H1 (cell line): ENCODE results near the gene UBIAD1. TPM values are rescaled to one million over a fixed set of nuclear protein-coding genes. Genes with fewer than 3 reads are reported as not detected.

ENCODE experiments used
- CTCF ChIA-PET: fragments of 300-600 bp; sonication (Branson Sonifier 250); formaldehyde crosslinking; loops from one replicate; lab custom pipeline; 2021; ENCODE audit not compliant: partially characterized antibody; lab: Charles Lee
- POLR2A ChIA-PET: fragments of 300-600 bp; sonication (Branson Sonifier 250); formaldehyde crosslinking; loops from one replicate; lab custom pipeline; 2021; ENCODE audit warnings: inconsistent platforms; ENCODE audit not compliant: partially characterized antibody; lab: Charles Lee
- DNase-seq, 2 experiments: peaks; one replicate each; pipeline versions ENCODE4 v3.0.0 to v3.0.0-alpha.2; 2010 to 2022; ENCODE audit warnings: low spot score in 2 of 2, low read depth in 1 of 2, mixed read lengths in 1 of 2
- FAIRE-seq: peaks from 2 replicates; lab custom pipeline; 2011; peaks lifted over from hg19 to GRCh38; lab: Jason Lieb, UNC
- H2AFZ ChIP-seq: 2 replicates; pipeline ENCODE4 v1.8.1; 2012; ENCODE audit warnings: low read length, inconsistent platforms
- H2AK5ac ChIP-seq: 2 replicates; pipeline ENCODE4 v1.6.1; 2013; ENCODE audit warnings: low read depth, low read length
- H2BK120ac ChIP-seq: replicated peaks from 2 replicates; pipeline ENCODE3; 2013; ENCODE audit warnings: low read depth, low read length, inconsistent platforms
- H2BK12ac ChIP-seq: 2 replicates; pipeline ENCODE4 v1.6.1; 2013; ENCODE audit warnings: low read depth, low read length
- H2BK15ac ChIP-seq: 2 replicates; pipeline ENCODE4 v1.6.1; 2013; ENCODE audit warnings: low read length
- H2BK20ac ChIP-seq: 2 replicates; pipeline ENCODE4 v1.6.1; 2013; ENCODE audit warnings: low read length
- H2BK5ac ChIP-seq: 2 replicates; pipeline ENCODE4 v1.6.1; 2013; ENCODE audit warnings: low read depth, low read length
- H3K14ac ChIP-seq: 2 replicates; pipeline ENCODE4 v1.6.1; 2013; ENCODE audit warnings: inconsistent platforms; ENCODE audit not compliant: insufficient read length
- H3K18ac ChIP-seq: 2 replicates; pipeline ENCODE4 v1.6.1; 2013; ENCODE audit warnings: low read length; ENCODE audit errors: extremely low read depth
- H3K23ac ChIP-seq: 2 replicates; pipeline ENCODE4 v1.6.1; 2013; ENCODE audit warnings: inconsistent platforms; ENCODE audit not compliant: insufficient read length
- H3K23me2 ChIP-seq: 2 replicates; pipeline ENCODE4 v1.6.1; 2013; ENCODE audit warnings: low read depth, low read length
- H3K27ac ChIP-seq: 2 replicates; pipeline ENCODE4 v1.6.1; 2011; ENCODE audit warnings: low read depth, low read length, inconsistent platforms
- H3K27me3 ChIP-seq, 4 experiments: replicated peaks in 1 of 4; 1 replicate in 1 of 4; 2 replicates in 3 of 4; pipeline versions ENCODE4 v1.6.1 to v1.8.1; 2011 to 2013; ENCODE audit warnings: low read length in 3 of 4, mild to moderate bottlenecking in 3 of 4, inconsistent platforms in 2 of 4, mixed read lengths in 2 of 4, moderate library complexity in 1 of 4; ENCODE audit not compliant: control insufficient read depth in 3 of 4, insufficient read depth in 3 of 4; ENCODE audit errors: extremely low read depth in 1 of 4
- H3K36me3 ChIP-seq, 4 experiments: 2 replicates each; pipeline versions ENCODE4 v1.6.1 to v1.8.1; 2011 to 2013; ENCODE audit warnings: mild to moderate bottlenecking in 4 of 4, low read length in 3 of 4, moderate library complexity in 2 of 4, control low read depth in 1 of 4, inconsistent platforms in 1 of 4; ENCODE audit not compliant: insufficient read depth in 4 of 4, control insufficient read depth in 2 of 4
- H3K4ac ChIP-seq: replicated peaks from 2 replicates; pipeline ENCODE3; 2013; ENCODE audit warnings: low read length, low read depth, mixed read lengths, inconsistent platforms; ENCODE audit not compliant: insufficient read length
- H3K4me1 ChIP-seq, 4 experiments: replicated peaks in 1 of 4; 1 replicate in 1 of 4; 2 replicates in 3 of 4; pipeline versions ENCODE4 v1.6.1 to v1.8.1; 2011 to 2013; ENCODE audit warnings: low read length in 3 of 4, inconsistent platforms in 2 of 4, mixed read lengths in 1 of 4; ENCODE audit not compliant: insufficient read depth in 4 of 4, control insufficient read depth in 3 of 4
- H3K4me2 ChIP-seq, 2 experiments: 2 replicates each; pipeline versions ENCODE4 v1.6.1 to v1.8.1; 2011 to 2013; ENCODE audit warnings: low read depth in 2 of 2, low read length in 2 of 2, control low read depth in 1 of 2, inconsistent platforms in 1 of 2, mild to moderate bottlenecking in 1 of 2; ENCODE audit not compliant: insufficient read depth in 1 of 2
- H3K4me3 ChIP-seq, 4 experiments: fragments of 200-600, 300-600 bp in 1 of 4; sonication (generic), shearing (Covaris generic), sonication (Bioruptor Twin) in 1 of 4; 2 replicates each; pipeline versions ENCODE4 v1.5.1 to v1.8.1; 2011 to 2016; ENCODE audit warnings: low read length in 4 of 4, low read depth in 3 of 4, control low read depth in 2 of 4, inconsistent platforms in 2 of 4, mild to moderate bottlenecking in 2 of 4, mixed read lengths in 1 of 4, moderate library complexity in 1 of 4; ENCODE audit not compliant: insufficient read depth in 2 of 4; ENCODE audit errors: extremely low read depth in 1 of 4
- H3K56ac ChIP-seq: replicated peaks from 2 replicates; pipeline ENCODE3; 2013; ENCODE audit warnings: low read depth, mild to moderate bottlenecking, mixed read lengths, low read length, inconsistent platforms; ENCODE audit not compliant: insufficient read length
- H3K79me1 ChIP-seq: 2 replicates; pipeline ENCODE4 v1.6.1; 2013; ENCODE audit warnings: low read depth, low read length, control low read depth
- H3K79me2 ChIP-seq, 2 experiments: 2 replicates each; pipeline versions ENCODE4 v1.6.1 to v1.8.1; 2012 to 2013; ENCODE audit warnings: low read length in 2 of 2, mild to moderate bottlenecking in 2 of 2, inconsistent platforms in 1 of 2; ENCODE audit not compliant: insufficient read depth in 2 of 2, control insufficient read depth in 1 of 2
- H3K9ac ChIP-seq, 4 experiments: replicated peaks in 1 of 4; 1 replicate in 1 of 4; 2 replicates in 3 of 4; pipeline versions ENCODE4 v1.6.1 to v1.8.1; 2011 to 2013; ENCODE audit warnings: low read depth in 3 of 4, low read length in 3 of 4, control low read depth in 2 of 4, mild to moderate bottlenecking in 2 of 4, moderate library complexity in 2 of 4, inconsistent platforms in 1 of 4; ENCODE audit errors: extremely low read depth in 1 of 4
- H3K9me3 ChIP-seq, 2 experiments: 2 replicates each; pipeline versions ENCODE4 v1.6.1 to v1.8.1; 2012 to 2013; ENCODE audit warnings: mild to moderate bottlenecking in 2 of 2, moderate library complexity in 2 of 2, control low read depth in 1 of 2, inconsistent platforms in 1 of 2, low read depth in 1 of 2, low read length in 1 of 2, mixed read lengths in 1 of 2; ENCODE audit not compliant: insufficient read depth in 2 of 2
- H4K20me1 ChIP-seq, 2 experiments: replicated peaks in 1 of 2; 2 replicates each; pipeline versions ENCODE3 to v1.8.1; 2011 to 2013; ENCODE audit warnings: inconsistent platforms in 2 of 2, low read length in 2 of 2, mild to moderate bottlenecking in 1 of 2; ENCODE audit not compliant: insufficient read depth in 2 of 2, control insufficient read depth in 1 of 2
- H4K5ac ChIP-seq: 2 replicates; pipeline ENCODE4 v1.6.1; 2013; ENCODE audit warnings: low read length, low read depth, mixed read lengths, inconsistent platforms; ENCODE audit not compliant: insufficient read length
- H4K8ac ChIP-seq: 2 replicates; pipeline ENCODE4 v1.8.0; 2013; ENCODE audit warnings: mild to moderate bottlenecking, moderate library complexity, low read length, inconsistent platforms; ENCODE audit not compliant: insufficient read depth; ENCODE audit errors: extremely low read depth
- H4K91ac ChIP-seq: replicated peaks from 2 replicates; pipeline ENCODE3; 2013; ENCODE audit warnings: low read length, mixed read lengths, inconsistent platforms; ENCODE audit not compliant: insufficient read length
- RAD21 ChIP-seq, 2 experiments: IDR thresholded peaks in 1 of 2; conservative IDR thresholded peaks in 1 of 2; 2 replicates each; pipeline ENCODE4 v1.6.1; 2011; ENCODE audit warnings: low read depth in 2 of 2, low read length in 2 of 2, improper control_type of control experiment in 1 of 2, inconsistent platforms in 1 of 2, mild to moderate bottlenecking in 1 of 2, moderate library complexity in 1 of 2
- RNF2 ChIP-seq: fragments of 200-900, 300-1000 bp; sonication (generic); IDR thresholded peaks from 2 replicates; pipeline ENCODE4 v1.7.1; 2016; ENCODE audit warnings: borderline replicate concordance, low read depth, mild to moderate bottlenecking, antibody characterized with exemption, low read length; ENCODE audit not compliant: poor library complexity, severe bottlenecking; ENCODE audit errors: missing control alignments
- RXRA ChIP-seq: IDR thresholded peaks from 2 replicates; pipeline ENCODE4 v1.6.1; 2011; ENCODE audit warnings: low read depth, mild to moderate bottlenecking, low read length, moderate library complexity; ENCODE audit not compliant: insufficient read depth
- WGBS, 2 experiments: shearing (Covaris generic) in 1 of 2; methylation state at CpG; one replicate each; pipeline versions ENCODE4 v1.1.6 to v1.1.7; 2013 to 2015; ENCODE audit warnings: low lambda C conversion rate in 2 of 2, mixed read lengths in 2 of 2, inconsistent platforms in 1 of 2, low coverage in 1 of 2, missing lambda C conversion rate in 1 of 2; ENCODE audit not compliant: insufficient replicate concordance in 2 of 2, insufficient coverage in 1 of 2, insufficient read length in 1 of 2; ENCODE audit errors: extremely low coverage in 1 of 2, missing lambda C conversion rate in 1 of 2; 5-methylcytosine and 5-hydroxymethylcytosine counted together
- polyA plus RNA-seq, 7 experiments: library from polyadenylated mRNA; depleted of rRNA in 3 of 7; stranded (reverse) in 5 of 7; unstranded in 2 of 7; fragments of >200 nt in 5 of 7; fragments of 200-250 nt in 2 of 7; gene quantifications; 1 replicate in 5 of 7; 2 replicates in 1 of 7; 4 replicates in 1 of 7; pipeline versions ENCODE4 v1.2.1 to v1.2.3, GENCODE V29; 2011 to 2013; ENCODE audit warnings: missing spikeins in 2 of 7, mixed read lengths in 2 of 7
- total RNA-seq: library from RNA; stranded (reverse); fragmentation: NEBNext Ultra II Directional; extraction: Animal tissue kit (Norgen Biotek cat#: 25700); gene quantifications from 2 replicates; pipeline ENCODE4 v1.2.1, GENCODE V29; 2021
- TF ChIP-seq, protein P1 (sequence below): IDR thresholded peaks from 2 replicates; pipeline ENCODE4 v1.6.1; 2011; ENCODE audit warnings: low read length, improper control_type of control experiment

UBIAD1 gene
- total and polyA plus RNA-seq, 2 of the 8 experiments (the other 6 are each of a cell fraction or from before 2014, with no cell fraction given), result 23.4 to 26.6 TPM

- no peak overlapping the region for H3K4me2 ChIP-seq
- H3K18ac ChIP-seq, result no peak overlapping the region
- 91% methylated on average over 17 of the region's 17 CpGs; no CpG with 5 or more reads in 1 of the 2 experiments for WGBS, 2 experiments
- ChIA-PET POLR2A (interaction anchor here (0.7 kb wide), 1 partner anchor 8 kb away, joined by 3 read pairs; no protein-coding TSS in a partner anchor), CTCF (interaction anchor here (0.9 to 1.4 kb wide), 8 partner anchors 9 to 319 kb away, joined by 3 to 5 read pairs (median 3); no protein-coding TSS in a partner anchor)
- no peak overlapping the region for H3K56ac ChIP-seq
- H3K36me3 ChIP-seq, result no peaks in the 10 kb centered on the region
- H2BK120ac ChIP-seq, result no peak overlapping the region
- no peak for TF ChIP-seq RAD21 (IDR thresholded peaks at IDR 0.05 in 1 of 2, conservative IDR thresholded peaks at IDR 0.05 in 1 of 2; ENCODE audit: low read depth in 2 of 2, low read length in 2 of 2)
- TF ChIP-seq RXRA, result no peak
- TF ChIP-seq, protein P1, sequence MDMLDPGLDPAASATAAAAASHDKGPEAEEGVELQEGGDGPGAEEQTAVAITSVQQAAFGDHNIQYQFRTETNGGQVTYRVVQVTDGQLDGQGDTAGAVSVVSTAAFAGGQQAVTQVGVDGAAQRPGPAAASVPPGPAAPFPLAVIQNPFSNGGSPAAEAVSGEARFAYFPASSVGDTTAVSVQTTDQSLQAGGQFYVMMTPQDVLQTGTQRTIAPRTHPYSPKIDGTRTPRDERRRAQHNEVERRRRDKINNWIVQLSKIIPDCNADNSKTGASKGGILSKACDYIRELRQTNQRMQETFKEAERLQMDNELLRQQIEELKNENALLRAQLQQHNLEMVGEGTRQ, result no peak
- no peak for TF ChIP-seq RNF2
- no peak overlapping the region for H4K91ac ChIP-seq
- no peak overlapping the region for H2BK12ac ChIP-seq
- no peaks in the 10 kb centered on the region for H3K23me2 ChIP-seq
- no peak overlapping the region for H4K5ac ChIP-seq
- no peaks in the 10 kb centered on the region; a peak in 1 of 7 replicates for H3K27me3 ChIP-seq
- no peak overlapping the region for H3K9ac ChIP-seq
- H3K4me3 ChIP-seq, result no peak overlapping the region
- H3K23ac ChIP-seq, result no peak overlapping the region
- no peaks in the 10 kb centered on the region; a peak in 1 of 7 replicates for H3K4me1 ChIP-seq
- H2BK20ac ChIP-seq, result no peak overlapping the region
- H3K79me1 ChIP-seq, result no peaks in the 10 kb centered on the region
- no peak overlapping the region for H3K4ac ChIP-seq
- H3K9me3 ChIP-seq, result no peaks in the 10 kb centered on the region
- H3K14ac ChIP-seq, result no peak overlapping the region
- H2BK15ac ChIP-seq, result no peak overlapping the region
- H2BK5ac ChIP-seq, result no peak overlapping the region
- H4K8ac ChIP-seq, result no peak overlapping the region
- H2AFZ ChIP-seq, result no peak overlapping the region
- H2AK5ac ChIP-seq, result no peak overlapping the region
- no peak overlapping the region for H3K27ac ChIP-seq
- FAIRE-seq (no peak), DNase-seq (no peak)
- H3K79me2 ChIP-seq, result no peaks in the 10 kb centered on the region
- H4K20me1 ChIP-seq, result no peaks in the 10 kb centered on the region
Observed at GRCh38 chr1:11324567-11325165, 51.7 kb downstream of the UBIAD1 start.
